ENCODE results near the gene TCF12.

Gene TCF12

DNA sequence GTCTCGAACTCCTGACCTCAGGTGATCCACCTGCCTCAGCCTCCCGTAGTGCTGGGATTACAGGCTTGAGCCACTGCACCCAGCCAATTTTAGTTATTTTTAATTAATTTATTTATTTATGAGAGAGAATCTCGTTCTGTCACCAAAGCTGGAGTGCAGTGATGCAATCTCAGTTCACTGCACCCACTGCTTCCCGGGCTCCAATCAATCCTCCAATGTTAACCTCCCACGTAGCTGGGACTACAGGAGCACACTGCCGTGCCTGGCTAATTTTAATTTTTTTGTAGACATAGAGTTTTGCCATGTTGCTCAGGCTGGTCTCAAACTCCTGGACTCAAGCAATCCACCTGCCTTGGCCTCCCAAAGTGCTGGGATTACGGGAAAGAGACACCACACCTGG lies 137.9 kb downstream of the TCF12 start:
- DNase-seq: no peak

DNA sequence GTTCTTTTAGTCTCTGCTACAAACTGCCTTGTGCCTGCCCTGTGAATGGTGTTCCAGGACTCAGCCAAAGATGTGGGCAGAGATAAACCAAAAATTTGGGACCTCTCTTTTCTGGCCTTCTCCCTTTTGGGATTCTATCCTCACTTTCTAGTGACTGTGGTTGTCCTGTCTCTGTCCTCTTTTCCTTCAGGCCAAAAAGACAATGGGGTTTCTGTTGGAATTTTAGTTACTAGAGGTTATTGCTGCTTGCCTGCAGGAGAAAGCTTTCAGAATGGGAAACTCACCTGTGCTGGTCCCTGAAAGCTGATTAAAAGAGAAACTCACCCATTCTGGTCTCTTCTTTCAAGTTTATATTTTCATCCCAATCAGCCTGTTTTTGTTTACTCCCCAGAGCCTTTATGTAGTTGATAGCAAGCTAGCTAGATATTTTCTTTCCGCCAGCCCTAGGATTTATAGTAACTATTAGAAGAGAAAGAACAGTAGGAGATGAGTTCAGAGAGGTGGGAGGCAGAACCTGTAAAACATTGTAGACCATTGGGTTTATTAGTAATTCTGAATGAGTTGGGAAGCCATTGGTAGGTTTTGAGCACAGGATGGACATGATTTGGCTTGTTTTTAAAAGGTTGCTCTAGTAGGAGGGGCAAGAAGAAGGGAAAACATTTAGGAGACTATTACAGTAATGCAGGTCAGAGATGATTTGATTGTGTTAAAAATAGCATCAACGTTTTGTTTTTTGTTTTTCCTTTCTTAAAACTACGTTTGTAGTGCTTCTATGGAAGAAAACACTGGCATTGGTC lies 138.9 kb downstream of the TCF12 start:
- no peak for DNase-seq

DNA sequence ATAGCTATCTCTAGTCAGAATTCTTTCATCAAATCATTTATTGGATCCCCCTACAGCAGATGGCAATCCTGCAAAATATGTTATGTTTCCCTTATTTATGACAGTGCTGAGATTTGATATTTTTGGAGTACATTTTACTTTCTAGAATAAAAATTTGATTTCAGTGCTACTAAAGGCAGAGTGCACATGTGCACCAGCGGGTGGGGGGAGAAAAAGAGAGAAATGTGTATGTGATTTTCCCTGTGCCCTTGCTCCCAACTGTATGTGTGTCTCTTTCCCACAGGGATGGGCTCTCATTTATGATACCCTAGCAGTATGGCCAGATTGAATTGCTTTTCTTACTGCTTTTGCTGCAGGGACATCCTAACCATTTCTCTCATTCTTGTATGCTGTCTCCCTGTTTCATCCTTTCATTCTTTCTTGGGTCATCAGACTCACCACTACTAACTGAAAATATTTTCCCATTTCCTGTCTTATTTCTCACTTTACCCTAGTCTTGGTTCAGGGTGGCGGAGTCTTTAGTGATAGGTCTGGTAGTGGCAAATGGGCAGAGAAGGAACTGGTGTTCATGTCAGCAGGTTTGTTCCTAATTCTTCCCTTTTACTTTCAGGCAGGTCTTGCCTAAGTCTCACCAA lies 140.7 kb downstream of the TCF12 start:
- no peak for DNase-seq

DNA sequence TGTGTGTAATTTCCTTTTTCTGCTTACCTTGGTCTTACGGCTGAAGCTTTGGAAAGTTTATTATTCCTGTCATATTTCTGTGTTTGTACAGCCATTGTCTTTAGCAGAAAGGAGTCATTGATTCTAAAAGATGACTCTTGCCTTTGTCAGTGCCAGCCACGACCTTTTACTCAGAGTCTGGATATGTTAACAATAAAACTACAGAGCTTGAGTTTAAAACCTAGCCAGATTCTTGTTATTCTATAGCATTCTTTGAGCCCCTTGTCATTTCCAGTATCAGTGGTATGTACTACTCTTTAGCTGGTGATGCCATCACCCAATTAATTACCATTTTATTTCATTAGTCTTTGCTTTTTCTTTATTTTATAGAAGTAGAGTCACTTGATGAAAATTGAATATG lies 142.4 kb downstream of the TCF12 start:
- no peak for DNase-seq

DNA sequence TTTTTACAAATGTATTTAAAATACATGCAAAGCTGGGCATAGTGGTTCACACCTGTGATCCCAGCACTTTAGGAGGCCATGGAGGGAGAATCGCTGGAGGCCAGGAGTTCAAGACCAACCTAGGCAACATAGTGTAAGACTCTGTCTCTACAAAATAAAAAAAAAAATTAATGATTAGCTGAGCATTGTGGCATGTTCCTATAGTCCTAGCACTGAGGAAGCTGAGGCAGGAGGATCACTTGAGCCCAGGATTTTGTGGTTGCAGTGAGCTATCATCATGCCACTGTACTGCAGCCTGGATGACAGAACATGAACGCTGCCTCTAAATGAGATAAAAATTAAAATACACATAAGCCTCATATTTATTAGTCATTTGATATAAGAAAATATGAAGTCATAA lies 142.8 kb downstream of the TCF12 start:
- DNase-seq: no peak

DNA sequence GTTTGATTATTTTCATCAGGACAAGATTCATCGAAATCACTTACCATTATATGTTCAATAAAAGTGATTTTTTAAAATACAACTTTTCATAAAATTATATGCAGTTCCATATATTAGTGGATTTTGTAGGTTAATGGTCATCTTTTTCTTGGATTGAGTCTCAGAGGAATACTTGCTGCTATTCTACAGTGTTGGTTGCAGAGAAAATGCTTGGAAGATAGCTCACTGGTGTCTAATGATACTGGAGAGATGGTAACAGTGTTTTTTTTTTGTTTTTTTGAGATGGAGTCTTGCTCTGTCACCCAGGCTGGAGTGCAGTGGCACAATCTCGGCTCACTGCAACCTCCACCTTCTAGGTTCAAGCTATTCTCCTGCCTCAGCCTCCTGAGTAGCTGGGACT lies 143.3 kb downstream of the TCF12 start:
- no peak for DNase-seq

DNA sequence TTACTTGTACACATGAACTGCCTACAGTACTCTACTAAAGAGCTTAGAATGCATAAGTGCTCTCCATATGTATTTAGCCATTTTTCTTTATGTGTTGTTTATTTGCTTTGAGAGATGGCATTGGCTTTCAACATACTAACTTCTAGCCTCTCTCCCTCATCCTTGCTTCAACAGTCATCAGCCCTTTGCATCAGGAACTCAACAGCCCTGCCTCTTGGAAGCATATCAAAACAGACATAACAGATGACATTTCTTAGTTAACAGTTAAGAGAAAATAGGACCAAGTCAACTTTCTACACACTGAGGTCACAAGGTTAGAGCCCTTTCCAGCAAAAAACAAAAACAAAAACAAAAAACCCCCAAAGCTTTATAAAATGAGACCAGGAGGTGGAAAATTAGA lies 145.6 kb downstream of the TCF12 start:
- no peak for DNase-seq

DNA sequence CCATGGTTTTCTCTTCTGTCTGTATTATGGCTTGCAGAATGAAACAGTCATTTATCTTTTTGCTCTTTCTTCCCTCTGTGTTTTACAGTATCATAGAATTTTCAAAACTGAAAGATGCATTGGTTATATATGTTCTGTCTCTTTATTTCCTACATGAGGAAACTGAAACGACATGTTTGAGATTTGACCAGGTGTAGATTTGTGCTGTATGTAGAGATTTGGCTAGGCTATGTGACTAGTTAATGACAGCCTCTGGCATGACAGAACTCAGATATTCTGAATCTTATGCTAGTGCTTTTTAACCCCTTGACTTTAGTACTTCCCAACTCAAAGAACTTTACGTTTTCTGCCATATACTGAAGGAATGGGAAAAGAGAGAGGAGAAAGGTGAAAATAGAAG lies 151.0 kb downstream of the TCF12 start:
- DNase-seq: no peak

DNA sequence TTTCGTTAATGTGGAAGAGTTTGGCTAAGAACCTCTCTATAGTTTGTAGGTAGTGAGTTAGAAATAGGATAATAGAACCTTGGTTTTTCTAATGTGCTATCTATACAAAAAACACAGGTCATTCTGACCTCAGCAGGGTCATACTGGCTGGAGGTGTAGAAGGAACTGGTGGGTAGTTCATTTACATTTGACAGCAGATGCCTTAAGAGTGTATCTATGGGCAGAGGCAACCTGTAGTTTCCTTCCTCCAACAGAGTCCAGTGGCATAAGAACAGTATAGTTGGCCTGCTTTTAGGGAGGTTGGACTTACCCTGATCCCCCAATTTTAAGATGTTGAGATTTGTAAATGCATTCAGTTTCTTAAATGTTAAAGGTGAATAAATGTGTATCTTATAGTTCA lies 152.2 kb downstream of the TCF12 start:
- DNase-seq: no peak

DNA sequence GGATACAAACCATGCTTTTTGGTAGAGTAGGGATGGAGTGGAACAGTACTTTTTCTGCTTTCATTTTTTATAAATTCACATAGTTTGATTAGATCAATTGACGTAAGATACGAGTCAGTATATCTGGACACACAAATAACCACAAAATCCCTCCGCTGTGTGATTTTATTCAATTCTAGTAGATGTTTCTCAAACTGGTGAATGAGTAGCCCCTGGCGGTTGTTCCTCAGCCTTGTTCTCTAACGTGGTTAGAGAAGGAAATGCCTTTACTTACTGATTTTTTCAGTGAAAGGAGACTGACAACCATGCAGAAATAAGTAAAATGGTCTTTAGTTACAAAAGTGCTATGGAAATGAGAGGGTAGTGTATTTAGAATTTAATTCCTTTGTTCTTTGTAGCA lies 161.0 kb downstream of the TCF12 start:
- DNase-seq: no peak

DNA sequence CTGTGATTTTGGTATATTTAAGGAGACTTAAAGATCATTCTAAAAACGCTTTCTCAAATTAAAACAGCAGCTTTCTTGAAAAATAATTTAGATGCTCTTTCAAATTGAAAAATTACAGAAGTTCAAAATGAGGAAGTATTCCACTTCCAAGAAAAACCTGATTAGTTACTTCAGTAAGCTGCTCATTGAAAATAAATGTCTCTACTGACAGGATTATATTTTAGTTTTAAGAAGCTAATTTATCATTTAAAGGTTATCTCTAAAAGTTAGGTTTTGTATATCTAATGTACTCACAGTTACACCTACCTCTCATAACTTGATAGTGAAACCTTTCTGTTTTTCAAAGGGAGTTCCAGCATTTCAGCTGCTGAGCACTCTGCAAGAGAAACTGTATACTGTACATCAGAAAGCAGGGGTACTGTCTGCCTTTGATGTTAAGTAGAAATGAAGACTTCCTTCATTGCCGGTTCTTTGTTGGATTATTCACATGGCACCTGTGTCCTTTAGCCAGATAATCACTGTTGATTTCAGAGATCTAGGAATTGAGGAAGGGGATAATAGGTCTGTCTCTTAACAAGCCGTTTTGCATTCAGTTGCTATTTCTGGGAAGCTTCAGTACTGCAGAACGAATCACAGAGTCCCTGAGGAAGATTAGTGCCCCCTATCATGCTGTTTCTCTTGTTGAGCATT lies 161.6 kb downstream of the TCF12 start:
- DNase-seq: no peak

DNA sequence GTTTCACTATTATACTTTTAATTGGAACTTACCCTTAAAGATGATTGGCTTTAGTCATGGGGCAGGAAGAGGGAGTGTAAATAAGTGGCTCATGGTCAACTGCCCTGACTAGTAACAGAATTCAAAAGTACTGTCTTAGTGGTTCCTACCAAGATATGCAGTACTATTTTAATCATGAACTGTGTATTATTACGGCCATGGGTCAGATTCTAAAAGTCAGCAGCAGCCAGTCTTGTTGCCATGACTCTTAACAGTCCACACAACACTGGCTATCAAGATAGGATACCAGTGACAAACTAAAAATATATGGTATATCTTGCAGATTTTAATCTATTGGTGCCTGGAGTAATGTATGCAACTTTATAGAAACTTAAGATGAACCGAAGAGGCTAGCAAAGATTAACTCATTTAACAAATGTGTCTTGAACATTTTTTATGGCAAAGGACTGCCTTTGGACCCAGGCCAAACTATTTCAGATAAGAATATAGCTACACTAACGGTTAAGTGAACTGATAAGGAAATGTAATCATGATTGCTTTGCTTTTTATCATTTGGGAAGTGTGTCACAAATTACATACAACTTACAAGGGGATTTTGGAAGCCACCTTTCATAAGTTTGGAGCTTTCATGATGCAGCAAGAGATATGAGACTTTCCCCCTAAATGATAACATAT lies 163.7 kb downstream of the TCF12 start:
- no peak for DNase-seq

DNA sequence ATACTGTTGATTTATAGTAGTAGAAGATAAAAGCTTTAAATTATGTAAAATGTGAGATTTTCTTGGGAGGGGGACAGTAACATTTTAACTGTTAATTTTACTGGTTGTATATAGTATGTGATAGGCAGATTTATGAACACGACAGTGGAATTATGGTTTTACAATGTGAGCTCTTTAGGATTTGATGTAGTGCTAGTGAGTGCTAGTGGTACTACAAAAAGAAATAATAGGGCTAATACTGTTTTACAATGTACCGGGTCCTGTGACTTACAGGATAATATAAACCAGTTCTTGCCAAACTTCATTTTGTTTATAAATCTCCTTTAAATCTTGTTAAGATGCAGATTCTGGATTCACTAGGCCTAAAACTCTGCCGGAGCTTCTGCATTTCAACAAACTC lies 165.7 kb downstream of the TCF12 start:
- DNase-seq: no peak

DNA sequence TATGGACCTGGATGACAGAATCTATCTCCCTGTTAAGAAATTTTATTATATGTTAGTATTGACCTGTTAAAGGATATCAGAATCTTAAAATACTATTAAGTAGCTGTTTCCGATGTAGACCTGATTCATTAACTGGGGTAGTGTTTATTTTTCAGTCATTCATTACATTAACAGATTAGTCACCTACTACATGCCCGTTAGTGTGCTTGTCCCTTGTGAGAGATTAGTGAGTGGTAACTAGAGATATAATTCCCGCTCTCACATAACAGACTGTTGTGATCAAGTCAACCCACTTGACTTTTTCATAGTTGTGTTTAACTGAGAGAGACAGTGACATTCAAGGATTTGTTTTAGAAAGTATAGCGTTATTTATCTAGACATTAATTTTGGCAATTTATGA lies 166.8 kb downstream of the TCF12 start:
- DNase-seq: no peak

DNA sequence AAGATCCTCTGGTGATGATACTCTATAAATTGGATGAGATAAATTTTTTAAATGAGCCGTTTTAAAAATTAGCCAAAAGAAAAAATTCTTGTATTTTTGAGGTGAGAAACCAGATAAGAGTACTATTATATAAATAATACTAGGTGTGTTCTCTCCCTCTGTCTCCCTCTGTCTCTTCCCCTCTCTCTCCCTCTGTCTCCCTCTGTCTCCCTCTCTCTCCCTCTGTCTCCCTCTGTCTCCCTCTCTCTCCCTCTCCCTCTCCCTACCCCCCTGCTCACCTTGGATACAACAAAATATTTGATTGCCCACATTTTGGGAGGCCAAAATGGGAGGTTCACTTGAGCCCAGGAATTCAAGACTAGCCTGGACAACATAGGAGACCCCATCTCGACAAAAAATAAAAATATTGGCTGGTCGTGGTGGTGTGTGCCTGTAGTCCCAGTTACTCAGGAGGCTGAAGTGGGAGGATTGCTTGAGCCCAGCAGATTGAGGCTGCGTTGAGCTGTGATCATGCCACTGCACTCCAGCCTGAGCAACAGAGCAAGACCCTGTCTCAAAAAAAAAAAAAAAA lies 168.5 kb downstream of the TCF12 start:
- no peak for DNase-seq

DNA sequence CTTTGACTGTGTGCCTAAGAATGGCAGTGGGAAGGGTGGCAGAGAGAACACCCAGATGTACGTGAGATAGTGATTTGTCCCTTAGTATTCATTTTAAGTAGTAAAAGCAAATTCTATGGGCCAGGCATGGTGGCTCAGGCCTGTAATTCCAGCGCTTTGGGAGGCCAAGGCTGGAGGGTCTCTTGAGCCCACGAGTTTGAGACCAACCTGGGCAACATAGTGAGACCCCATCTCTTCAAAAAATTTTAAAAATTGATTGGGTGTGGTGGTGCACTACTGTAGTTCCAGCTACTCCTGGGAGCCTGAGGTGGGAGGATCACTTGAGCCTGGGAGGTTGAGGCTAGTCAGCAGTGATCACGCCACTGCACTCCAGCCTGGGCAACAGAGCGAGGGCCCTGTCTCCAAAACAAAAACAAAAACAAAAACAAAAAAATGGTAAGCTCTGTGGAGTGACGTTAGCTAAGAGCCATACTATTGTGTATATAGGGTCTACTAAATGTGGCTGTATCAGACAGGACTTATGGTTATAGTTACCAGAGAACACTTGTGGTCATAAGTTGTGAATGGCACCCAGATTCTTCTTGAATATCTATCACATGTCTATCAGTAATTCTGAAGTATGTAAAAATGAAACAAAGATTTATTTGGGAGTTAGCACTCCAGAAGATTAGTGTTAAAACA lies 171.5 kb downstream of the TCF12 start:
- no peak for DNase-seq

DNA sequence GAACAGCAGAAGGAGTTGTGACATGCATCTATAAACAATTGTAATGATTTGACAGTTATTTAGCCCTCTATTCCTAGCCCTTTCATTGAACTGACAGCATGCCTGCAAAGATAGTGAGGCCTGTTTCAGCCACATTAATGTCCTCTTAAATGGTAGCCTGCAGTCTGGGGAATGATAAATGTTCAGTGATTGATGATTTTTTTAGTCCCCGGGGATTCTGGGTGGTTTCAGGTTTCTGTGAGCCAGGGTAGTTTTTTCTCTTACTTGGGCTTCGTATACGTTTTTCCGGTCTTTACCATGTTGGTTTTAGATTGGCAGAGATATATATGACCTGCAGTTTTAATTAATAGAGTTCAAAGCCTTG lies 172.0 kb downstream of the TCF12 start:
- no peak for DNase-seq

DNA sequence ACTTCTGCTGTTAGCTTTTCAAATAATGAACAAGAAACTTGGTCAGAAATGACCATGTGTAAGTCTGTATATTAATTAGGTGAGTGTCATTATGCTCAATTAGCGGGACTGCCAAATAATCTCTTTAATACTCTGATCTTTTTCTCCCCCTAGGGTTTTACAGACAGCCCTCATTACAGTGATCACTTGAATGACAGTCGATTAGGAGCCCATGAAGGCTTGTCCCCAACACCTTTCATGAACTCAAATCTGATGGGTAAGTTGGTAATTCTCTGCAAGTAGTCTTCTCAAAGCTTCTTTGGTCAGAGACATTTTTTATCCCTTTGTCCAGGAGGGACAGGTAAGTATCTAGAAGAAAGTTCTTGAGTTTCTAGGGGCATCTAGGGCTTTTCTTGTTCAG lies 173.2 kb downstream of the TCF12 start:
- DNase-seq: no peak

DNA sequence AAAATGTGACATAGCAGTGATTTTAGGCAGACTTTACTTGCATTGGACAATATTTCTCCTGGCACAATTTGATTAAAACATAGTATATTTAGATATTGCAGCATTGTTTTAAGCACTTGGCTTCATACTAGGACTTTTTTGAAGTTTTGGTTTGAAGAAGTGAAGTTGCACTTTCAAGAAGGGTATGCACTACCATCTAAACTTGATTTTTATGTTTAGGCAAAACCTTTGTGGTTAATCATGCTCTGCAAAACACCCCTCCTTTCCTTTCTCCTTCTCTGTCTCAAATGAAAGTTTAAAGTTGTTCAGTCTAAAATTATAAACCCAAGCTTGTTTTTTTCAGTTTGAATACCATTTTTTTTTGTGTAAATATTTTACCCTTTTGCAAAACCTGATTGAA lies 173.8 kb downstream of the TCF12 start:
- DNase-seq: no peak

DNA sequence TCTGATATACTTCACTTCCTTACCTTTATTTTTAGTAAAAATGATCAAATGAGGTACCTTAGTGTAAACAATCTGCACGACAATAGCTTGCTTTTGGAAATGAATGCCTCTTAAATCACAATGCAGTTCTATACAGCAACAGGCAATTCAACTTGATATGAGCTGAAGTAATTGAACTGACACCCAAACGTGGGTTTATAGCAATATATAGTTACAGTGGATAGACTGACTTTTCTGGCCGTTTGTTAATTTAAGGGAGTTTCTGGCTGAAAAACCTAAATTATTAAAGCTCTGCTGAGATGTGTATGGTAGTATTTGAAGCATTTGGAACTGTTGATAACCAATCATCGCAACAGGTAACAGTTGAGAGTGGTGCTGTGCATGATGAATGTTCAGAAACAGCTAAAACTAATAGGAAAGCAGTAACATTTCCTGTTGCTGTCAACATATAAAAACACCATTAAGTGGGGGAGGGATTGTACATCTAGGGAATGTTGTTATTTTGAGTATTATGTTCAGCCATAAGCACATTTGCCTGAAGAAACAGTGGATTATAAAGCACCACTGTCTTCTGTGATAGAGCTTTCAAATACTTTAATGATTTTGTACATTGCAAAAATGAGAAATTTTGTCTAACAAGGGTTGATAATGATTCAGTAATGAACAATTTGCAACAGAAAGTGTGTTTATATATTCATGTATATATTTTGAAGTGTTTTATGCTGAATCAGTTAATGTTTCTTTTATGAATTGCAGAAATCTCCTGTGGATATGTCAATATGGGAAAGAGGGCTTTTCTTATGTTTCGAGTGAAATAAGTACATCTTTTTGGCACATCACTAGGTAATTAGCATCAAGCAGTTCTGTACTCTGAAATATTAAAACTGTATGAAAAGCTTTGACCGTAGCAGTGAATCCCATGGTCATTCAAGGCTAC lies 176.1 kb downstream of the TCF12 start:
- DNase-seq: no peak

DNA sequence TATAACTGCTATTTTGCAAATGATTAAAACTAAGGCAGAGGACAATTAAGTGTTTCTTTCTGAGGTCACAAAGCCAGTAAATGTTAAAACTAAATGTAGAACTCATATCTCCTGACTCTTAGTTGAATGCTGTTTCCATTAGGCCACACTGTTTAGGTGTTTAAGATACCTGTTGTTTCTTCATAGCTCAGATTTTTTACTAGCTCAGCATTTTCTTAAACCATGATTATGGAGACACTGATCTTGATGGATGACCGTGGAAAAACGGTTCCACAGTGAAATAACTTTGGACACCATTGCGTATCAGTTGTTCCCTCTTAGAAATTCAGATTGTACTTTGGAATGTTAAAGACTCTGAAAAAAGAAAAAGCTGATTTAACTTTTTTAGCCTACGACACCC lies 177.5 kb downstream of the TCF12 start:
- DNase-seq: no peak

DNA sequence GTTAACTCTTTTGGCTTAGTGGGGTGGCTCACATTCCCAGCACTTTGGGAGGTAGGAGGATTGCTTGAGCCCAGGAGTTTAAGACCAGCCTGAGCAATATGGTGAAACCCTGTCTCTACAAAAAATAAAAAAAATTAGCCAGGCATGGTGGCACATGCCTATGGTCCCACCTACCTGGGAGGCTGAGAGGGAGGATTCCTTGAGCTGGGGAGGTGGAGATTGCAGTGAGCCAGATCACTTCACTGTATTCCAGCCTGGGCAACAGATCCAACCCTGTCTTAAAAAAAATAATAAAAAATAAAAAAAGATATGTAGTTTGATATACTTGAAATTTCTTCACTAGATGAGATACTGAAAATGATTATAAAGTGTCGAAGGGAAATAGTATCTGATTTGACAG lies 178.8 kb downstream of the TCF12 start:
- DNase-seq: no peak

All from CD4-positive, alpha-beta T cell treated with Interferon alpha-2 for 1 hour (primary cell).